NOMO-1 (cell line): ENCODE data around the gene ADD2.
A peak's percentile ranks its signal among the peaks of the same experiment; 100 is the strongest.

Source experiments
- DNase-seq, 2 experiments: peaks; one replicate each; lab custom pipeline; 2025; ENCODE audit not compliant: unreplicated experiment in 2 of 2; lab: John Stamatoyannopoulos, UW

The ADD2 gene

DNA sequence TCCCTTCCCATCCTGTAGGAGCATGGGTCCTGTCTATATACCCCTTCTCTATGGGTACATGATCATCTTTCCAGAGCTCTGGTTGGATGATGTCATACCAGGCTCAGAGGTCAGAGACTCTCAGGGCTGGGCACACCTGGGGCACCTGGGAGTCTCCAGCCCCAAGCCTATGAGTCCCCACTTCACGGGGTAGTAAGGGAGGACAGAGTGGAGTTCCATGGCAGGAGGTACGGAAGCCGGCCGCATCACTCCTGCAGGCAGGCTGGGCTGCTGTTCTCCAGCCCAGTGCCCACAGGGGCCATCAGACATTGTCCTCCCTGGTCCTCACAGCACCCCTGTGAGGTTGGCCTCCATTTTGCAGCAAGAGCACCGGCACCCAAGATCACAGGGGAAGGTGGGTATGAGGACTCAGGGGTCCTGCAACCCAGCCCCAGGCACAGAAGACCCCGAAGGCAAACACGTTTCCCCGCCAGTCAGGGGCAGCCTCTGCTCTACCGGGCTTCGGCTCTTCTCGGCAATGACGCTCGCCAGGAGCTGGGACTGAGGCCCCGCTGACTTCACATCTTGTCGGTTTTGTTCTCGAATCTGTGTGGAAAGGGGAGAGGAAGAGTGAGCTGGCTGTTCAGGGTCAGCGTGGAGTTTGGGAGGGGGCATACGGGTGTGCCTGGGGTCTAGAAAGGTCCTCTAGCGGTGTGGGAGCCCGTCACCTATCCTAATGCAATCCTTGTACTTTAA lies 91.5 kb downstream of the ADD2 start:
- no peak for DNase-seq

DNA sequence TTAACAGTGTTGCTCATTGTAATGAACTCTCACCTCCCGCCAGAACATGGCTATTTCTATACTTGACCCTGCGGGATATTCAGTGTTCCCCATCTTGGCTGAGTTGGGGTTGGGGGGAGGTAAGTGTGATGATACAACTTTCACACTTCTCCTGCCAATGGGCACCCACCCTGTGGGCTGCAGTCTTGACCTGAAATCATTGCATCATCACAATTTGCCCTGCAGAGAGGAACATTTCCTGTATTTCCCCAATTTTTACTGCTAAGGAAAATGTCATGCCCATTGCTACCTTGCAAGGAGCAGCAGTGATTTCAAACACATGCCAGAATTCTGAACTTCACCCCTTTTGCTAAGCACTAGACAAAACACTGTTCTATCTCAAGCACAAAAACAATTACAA lies 92.1 kb downstream of the ADD2 start:
- DNase-seq = no peak

DNA sequence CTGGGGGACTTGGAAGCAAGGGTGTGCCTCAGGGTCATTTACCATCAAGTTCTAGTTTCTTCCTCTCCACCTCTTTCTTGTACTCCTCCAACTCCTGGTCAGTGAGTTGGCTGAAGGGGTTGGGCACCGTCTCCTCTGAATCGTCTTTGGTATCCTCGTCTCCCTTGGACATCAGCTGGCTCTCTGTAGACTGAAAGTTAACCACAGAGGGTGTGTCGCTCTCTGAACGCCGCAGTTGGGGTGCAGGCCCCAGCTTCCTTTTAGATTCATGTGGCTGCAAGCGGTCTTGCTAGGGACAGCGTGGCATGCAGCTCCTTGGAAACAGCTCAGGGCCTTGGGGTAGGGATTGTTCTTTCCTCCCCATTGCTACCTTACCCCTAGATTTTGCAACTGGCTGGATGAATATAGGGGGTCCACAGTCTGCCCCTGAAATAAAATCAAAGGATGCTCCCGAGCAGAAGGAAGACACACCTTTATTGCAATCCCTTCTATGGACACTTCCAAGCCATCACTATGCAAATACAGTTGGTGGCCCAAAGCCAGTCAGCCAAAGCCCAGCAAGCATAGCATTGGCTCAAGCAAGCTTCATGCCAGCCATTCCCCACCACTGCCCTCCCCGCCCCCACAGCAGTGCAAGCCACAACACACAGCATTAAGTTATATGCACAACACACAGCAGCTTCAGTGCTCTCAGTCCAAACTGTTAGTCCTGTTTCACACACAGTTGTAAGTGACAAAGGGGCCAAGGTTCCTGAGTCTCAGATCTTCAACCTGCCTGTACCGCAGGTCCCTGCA lies 93.2 kb downstream of the ADD2 start:
- no peak for DNase-seq

DNA sequence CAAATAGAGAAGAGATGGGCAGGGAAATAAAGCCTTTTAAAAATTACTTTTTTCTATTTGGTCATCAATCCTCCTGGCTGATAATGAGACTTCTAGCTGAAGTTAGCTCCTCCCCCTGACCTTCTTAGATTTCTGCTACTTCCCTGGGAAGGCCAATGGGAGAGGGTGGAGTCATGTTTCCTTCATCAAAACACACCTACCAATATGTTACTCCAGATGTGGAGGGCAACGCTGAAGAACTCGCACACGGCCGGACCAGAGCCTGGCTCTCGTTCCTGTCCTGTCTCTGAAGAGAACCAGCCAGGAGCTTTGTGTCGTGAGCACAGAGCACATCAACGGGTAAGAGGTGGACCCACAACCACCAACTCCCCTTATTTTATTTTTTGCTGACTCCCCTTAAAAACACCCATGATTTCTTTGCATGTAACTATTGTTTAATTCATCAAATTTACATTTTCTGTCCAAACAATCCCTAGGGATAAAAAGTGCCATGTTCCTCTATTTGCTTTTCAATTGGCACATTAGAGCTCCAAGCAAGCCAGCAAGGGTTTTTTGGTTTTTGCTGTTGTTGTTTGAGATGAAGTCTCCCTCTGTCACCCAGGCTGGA lies 94.9 kb downstream of the ADD2 start:
- DNase-seq = no peak

DNA sequence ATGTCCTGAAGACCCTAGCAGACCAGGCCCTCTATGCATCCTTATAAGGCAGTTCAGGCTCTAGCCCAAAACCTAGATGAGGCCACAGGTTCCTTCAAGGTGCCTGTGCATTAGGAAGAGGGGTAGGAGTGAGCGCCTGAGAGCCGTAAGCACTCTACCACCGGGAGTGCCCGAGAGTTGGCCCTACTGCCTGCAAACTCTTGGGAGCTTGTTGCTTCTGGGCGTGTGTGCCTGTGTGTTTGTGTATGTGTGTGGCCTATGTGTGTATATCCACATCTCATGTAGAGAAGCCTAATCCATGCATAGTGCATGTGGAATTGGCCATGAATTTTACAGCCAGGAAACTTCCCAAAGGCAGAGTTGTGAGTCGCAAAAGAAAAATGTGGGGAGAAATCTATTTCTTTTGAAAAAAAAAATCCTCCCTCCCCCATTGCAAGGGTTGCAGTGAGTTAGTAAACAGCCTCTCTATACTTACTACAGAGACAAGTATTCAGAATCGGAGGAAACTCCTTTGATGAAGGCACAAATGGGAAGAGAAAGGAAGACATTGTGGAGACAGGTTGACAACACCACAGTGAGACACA lies 96.8 kb downstream of the ADD2 start:
- no peak for DNase-seq

DNA sequence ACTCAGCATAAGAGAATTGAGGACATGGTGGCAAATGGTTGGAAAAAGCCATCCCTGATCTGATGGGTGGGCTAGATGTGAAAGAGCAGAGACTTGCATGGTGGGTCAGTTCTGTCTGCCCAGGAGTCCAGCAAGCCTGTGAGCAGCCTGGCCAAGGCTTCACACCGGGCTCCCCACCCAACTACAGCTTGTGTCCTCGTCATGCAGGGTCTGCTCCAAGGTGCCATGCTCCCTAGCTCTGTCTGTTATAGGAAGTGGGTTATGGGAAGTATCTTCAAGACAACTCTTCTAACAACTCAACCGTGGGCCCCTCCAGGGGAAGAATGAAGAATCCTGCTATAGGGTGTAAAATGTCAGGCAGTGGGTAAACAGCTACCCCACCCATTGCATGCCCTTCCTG lies 97.4 kb downstream of the ADD2 start:
- DNase-seq = no peak

DNA sequence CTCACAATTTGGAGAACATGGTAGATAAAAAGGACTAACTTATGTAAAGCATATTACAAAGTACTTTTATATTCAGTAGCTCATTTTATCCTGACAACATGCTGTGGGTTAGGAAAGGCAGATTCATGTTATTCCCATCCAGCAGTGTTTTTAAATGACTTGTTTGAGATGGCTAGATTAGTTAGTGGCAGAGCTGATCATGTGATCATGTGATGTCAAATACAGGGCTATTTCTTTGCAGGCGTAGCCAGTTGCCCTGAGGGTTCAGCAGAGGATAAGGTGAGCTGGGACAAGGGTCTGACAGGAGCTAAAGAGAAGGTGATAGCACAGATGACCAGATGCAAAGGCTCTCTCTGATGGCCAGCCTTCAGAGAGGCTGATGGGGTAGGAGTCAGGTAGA lies 97.8 kb downstream of the ADD2 start:
- no peak for DNase-seq

DNA sequence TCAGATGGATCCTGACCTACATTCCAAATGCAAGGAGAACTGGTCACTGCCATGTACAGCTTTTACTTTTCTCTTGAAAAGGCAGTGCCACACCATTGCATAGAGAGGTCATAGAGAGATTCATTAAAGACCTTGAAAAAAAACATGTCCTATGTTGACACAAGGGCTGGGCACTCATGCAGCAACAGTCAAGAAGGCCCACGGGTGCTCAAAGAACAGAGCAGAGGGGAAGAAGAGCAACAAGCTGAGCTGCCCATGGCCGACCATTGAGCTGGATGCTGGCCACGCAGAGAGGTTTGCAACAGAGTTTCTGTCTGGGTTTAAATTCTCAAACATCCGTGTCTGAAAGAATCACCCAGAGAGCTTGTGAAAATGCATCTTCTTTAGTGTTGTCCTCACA lies 99.1 kb downstream of the ADD2 start:
- no peak for DNase-seq

DNA sequence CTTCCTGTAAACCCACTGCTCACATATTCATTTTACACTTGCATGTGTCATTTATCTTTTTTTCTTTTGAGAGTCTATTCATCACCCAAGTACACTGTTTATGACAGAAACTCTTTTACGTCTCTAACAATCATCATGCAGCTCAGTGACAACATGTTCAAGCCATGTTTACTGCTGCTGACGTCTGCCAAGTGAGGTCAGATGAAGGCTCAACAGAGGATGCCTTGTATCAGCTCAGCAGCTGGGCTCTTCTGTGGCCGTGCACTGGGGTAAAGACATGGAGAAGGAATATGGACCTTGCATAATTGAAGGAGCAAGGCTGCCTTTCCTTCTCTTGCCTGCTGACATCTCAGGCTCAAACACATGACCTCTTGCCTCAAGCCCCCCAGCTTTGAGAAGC lies 99.6 kb downstream of the ADD2 start:
- no peak for DNase-seq

DNA sequence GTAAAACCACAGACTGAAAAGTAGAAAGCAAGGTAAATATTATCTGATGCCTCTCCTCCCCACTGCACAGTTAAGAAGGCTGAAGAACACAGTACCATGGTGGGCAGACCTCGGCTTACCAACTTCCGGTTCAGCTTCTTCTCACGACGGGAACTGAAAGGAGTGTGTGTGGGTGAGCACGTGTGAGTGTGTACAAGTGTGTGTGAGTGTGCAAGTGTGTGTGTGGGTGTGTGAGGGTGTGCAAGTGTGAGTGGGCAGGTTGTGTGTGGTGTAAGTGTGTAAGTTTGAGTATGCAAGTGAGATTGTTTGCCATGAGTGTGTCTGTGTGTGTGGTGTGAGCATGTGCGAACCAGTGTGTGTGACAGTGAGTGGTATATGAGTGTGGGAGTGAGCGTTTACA lies 103.5 kb downstream of the ADD2 start:
- no peak for DNase-seq

DNA sequence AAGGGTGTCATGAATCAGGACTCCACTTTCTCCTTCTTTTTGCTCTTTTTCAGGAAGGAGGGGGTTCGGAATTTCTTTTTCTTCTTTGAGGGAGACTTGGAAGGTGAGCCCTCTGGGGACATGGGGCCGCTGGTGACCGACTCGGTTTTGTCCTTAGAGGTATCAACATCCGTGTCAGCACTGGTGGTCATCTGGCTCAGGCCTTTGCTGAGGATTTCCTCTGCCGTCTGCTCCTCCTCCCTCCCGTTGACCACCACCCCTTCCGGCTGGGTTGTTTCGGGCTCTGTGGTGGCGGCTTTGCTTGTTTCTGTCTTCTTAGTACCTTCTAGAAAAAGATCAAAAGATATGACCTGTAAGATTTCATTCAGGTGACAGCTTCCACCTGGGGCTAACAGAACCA lies 104.6 kb downstream of the ADD2 start:
- DNase-seq = no peak

DNA sequence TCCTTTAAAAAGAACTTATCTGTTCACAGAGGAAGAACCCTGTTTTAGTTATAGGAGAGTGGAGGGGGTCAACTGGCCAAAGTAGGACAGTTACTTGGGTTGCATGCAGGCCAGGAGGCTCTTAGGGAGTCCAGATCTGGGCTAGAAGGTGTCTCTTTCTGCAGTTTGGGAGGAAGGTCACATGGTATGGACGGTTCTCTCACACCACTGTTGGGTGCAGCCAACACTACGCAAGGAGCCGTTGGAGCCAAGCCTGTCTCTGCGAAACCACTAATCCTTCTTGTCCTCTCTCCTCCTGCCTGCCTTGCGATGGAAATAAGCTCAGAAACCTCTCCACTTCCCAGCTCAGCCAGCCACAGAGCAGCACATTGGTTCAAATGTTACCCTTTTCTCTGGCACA lies 108.4 kb downstream of the ADD2 start:
- DNase-seq = no peak

DNA sequence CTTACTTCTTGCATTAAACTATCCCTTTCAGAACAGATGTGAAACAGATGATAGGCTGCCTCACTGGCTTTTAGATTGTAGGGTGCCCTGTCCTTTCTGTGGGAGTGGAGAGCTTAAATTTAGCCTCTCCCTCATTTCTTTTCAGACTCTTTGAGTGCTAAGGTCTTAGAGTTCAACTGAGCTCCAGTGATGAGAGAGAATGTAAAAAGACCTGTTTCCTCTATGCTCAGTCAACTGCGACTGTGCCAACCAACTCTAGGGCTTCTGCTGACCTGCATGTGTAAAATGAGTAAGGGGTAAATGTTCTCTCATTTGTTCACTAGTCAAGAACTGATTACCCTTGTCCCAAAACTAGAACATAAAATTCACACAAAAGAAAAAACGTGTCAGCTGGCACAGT lies 109.5 kb downstream of the ADD2 start:
- no peak for DNase-seq

DNA sequence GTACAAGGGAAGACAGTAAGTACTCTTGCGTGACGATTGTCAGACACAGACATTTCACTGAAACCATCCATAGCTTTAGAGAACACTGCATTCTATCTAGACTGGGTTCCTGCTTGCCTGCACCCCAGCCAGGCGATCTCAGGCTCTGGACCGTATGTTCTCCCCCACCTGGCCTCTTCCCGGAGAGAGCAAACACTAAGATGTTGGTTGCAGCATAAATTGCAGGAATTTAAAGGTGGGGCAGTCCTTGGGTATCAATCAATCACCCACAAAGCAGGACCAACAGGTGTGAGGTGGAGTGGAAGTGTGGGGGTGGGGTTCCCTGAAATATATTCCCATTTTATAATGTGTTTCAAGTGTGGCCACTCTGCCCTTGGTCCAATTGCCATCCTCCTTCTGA lies 110.8 kb downstream of the ADD2 start:
- no peak for DNase-seq

DNA sequence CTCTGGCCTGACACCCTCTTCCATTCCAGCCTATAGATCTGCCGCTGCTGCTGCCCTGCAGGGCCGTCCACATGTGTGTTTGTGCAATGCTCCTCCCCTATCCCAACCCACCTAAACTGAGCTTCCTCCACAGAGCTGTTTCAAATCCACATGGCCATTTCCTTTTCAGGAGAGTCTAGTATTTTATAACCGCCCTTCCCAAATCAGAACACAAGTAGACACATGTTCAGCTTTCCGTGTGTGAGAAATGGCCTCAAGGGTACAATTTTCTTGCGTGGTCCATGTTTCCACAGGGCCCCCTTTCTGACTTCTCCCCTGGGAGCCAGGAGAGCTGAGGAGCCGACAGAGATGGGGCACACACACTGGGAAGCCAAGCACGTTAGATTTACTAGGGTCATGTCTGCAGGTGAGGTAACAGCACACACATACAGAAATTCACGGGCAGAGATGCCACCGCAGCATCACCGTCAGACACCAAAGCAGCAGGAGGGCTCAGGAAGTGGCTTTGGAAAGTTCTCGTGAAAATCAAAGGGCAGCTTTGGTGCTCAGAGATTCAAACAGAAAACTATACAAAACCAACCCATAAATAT lies 111.5 kb downstream of the ADD2 start:
- no peak for DNase-seq

DNA sequence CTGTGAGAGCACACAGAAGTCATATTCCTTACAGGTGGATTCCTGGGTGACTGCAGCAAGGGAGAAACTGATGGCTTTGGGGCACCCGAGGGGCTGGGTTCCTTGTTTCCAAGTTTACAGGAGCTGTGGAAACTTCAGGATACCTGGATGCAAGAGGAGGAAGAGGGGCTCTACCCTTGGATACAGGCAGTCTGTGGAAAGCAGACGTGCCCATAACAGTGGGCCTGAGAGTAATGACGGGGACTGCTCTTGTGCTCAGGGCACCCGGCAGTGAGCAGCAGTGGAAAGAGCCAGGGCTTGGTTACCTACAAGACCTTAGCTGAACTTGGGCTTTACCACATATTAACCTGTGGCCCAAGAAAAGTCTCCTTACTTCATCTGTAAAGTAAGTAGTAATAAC lies 112.2 kb downstream of the ADD2 start:
- no peak for DNase-seq

DNA sequence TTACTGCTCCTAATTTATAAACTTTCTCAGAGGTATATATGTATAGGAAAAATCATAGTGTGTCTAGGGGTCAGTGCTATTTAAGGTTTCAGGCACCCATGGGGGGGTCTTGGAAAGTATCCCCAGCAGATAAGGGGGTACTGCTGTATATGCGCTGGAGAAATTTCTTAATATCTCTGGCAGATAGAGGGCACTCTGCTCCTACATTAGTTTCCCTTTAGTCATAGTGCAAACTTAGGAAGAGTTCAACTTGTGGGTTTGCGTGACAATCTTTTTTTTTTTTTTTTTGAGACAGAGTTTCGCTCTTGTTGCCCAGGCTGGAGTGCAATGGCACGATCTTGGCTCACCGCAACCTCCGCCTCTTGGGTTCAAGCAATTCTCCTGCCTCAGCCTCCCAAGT lies 112.8 kb downstream of the ADD2 start:
- DNase-seq = peak; percentile 35 to 62

DNA sequence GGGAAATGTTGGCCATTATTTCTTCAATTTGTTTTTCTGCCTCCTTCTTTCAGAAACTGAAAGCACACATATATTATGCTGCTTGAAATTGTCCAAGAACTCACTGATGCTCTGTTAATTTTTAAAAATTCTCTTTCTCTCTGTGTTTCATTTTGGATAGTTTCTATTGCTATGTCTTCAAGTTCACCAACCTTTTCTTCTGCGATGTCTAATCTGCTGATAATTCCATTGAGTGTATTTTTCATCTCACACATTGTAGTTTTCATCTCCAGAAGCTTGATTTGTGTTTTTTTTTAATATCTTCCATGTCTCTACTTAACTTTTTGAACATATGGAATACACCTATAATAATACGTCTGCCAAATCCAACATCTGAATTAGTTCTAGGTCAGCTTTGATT lies 116.3 kb downstream of the ADD2 start:
- DNase-seq = no peak

DNA sequence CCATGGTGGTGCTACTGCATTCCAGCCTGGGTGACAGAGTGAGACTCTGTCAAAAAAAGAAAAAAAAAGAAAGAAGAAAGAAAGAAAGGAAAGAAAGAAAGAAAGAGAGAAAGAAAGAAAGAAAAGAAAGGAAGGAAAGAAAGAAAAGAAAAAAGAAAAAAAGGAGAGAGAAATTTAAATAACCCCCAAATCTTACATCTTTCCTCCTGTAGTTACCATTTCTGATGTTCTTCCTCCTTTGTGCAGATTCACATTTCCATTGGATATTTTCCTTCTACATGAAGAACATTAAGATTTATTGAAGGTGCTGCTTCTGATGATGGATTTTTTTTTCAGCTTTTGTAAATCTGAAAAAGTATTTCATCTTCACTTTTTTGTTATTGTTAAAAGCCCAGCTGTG lies 117.0 kb downstream of the ADD2 start:
- no peak for DNase-seq

DNA sequence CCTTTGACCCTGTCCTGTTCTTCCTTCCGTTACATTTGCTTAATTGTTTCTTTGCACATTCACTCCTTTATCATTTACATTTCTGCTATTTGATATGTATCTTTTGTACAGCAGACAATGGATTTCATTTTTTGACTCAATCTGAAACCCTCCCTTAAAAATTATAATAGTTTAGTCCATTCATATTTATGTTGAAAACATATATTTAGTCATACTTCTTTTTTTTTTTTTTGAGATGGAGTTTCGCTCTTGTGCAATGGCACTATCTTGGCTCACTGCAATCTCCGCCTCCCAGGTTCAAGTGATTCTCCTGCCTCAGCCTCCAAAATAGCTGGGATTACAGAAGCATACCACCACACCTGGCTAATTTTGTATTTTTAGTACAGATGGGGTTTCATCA lies 119.0 kb downstream of the ADD2 start:
- peak in 1 of 2 experiments; percentile 52 for DNase-seq

DNA sequence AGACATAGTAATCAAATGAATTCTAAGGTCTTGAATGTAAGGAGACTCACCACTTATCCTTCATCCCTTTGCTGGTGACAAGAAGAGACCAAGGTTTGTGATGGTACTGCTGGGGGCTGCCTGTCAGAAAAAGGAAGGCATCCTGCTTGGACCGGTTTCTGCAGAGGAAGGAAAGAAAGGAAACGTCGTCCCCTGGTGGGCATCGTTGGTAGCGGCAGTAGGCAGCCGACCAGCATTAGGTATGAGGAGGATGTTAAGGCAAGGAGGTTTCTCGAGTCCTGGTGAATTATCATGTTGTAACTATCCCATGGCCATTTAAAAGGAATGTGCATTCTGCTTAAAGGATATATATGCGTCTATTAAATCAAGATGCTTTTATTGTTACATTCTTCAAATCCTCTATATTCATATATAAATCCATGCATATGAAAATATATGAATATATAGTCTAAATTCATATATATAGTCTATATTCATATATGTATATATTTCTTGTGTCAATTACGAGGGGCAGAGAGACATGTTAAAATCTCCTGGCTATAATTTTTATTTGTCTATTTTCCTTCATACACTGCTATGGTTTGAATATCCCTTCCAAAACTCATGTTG lies 120.0 kb downstream of the ADD2 start:
- DNase-seq = peak; percentile 31 to 73
